ENCODE measurements around the gene NCAN. TPM values are rescaled to one million over a fixed set of nuclear protein-coding genes. Genes with fewer than 3 reads are reported as not detected.

The NCAN gene
- total RNA-seq, 2 donors from 2014 or later: not detected

- peaks cover 0 to 9% of the 10 kb centered on the region in 2 donors for H3K4me1 ChIP-seq
- no peak for TF ChIP-seq CTCF (IDR thresholded peaks at IDR 0.05)
- H3K9me3 ChIP-seq: peaks cover 13 to 15% of the 10 kb centered on the region in 2 donors
- H3K4me3 ChIP-seq: no peak overlapping the region
- no peak overlapping the region for H3K27ac ChIP-seq
- H3K27me3 ChIP-seq: peaks cover 5 to 9% of the 10 kb centered on the region in 2 donors
- DNase-seq (ENCODE audit: low spot score): no peak
- H3K36me3 ChIP-seq: no peaks in the 10 kb centered on the region
These were observed 17.9 kb downstream of the NCAN start for GRCh38 chr19:19229701-19230100.

- DNase-seq (ENCODE audit: low spot score): no peak
- Histone ChIP-seq H3K9me3 (peaks cover 18 to 28% of the 10 kb centered on the region in 2 donors), H3K4me3 (no peak overlapping the region), H3K36me3 (no peaks in the 10 kb centered on the region), H3K27me3 (no peaks in the 10 kb centered on the region), H3K27ac (no peak overlapping the region), H3K4me1 (no peaks in the 10 kb centered on the region)
- no peak for TF ChIP-seq CTCF (IDR thresholded peaks at IDR 0.05)
These were observed 19.2 kb downstream of the NCAN start for GRCh38 chr19:19230999-19231398.

GRCh38 chr19:19232261-19232721 is 20.5 kb downstream of the NCAN start:
- DNase-seq (ENCODE audit: low spot score): no peak
- Histone ChIP-seq H3K36me3 (no peaks in the 10 kb centered on the region), H3K4me3 (no peak overlapping the region), H3K4me1 (no peaks in the 10 kb centered on the region), H3K9me3 (peaks cover 18 to 32% of the 10 kb centered on the region in 2 donors), H3K27me3 (no peaks in the 10 kb centered on the region), H3K27ac (no peak overlapping the region)
- TF ChIP-seq CTCF (IDR thresholded peaks at IDR 0.05): no peak

GRCh38 chr19:19234220-19234816 is 22.6 kb downstream of the NCAN start:
- no peak for DNase-seq (ENCODE audit: low spot score)
- H3K9me3 ChIP-seq: peaks cover 18 to 32% of the 10 kb centered on the region in 2 donors
- no peak overlapping the region for H3K4me3 ChIP-seq
- H3K4me1 ChIP-seq: no peaks in the 10 kb centered on the region
- H3K36me3 ChIP-seq: no peaks in the 10 kb centered on the region
- no peak for TF ChIP-seq CTCF (IDR thresholded peaks at IDR 0.05)
- H3K27me3 ChIP-seq: no peaks in the 10 kb centered on the region
- H3K27ac ChIP-seq: no peak overlapping the region

- no peak overlapping the region for H3K4me3 ChIP-seq
- H3K27me3 ChIP-seq: no peaks in the 10 kb centered on the region
- no peak for TF ChIP-seq CTCF (IDR thresholded peaks at IDR 0.05)
- no peaks in the 10 kb centered on the region for H3K4me1 ChIP-seq
- H3K27ac ChIP-seq: no peak overlapping the region
- H3K36me3 ChIP-seq: no peaks in the 10 kb centered on the region
- DNase-seq (ENCODE audit: low spot score): no peak
- H3K9me3 ChIP-seq: peaks cover 18 to 32% of the 10 kb centered on the region in 2 donors
These were observed 24.4 kb downstream of the NCAN start for GRCh38 chr19:19236173-19236572.
